Measurements from ENCODE around the gene STX19.

DNA sequence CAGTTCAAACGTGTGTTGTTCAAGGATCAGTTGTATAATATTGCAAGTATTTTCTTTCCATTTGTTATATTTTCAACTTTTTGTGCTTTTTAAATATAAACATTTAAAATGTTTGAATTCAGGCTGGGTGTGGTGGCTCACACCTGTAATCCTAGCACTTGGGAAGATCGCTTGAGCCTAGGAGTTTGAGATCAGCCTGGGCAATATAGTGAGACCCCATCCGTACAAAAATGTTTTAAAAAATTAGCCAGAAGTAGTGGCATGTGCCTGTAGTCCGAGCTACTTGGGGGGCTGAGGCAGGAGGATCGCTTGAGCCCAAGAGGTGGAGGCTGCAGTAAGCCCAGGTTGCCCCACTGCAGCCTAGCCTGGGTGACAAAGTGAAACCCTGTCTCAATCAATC lies 43.8 kb downstream of the STX19 start:
- TF ChIP-seq EZH2 (IDR thresholded peaks at IDR 0.05; ENCODE audit: insufficient read depth, poor library complexity, severe bottlenecking) (no peak), EZH2phosphoT487 (IDR thresholded peaks at IDR 0.05; ENCODE audit: insufficient read depth, low read depth) (no peak)

All from GM23248 (cell line).